ENCODE results near the gene PRDM4.

Gene PRDM4

DNA sequence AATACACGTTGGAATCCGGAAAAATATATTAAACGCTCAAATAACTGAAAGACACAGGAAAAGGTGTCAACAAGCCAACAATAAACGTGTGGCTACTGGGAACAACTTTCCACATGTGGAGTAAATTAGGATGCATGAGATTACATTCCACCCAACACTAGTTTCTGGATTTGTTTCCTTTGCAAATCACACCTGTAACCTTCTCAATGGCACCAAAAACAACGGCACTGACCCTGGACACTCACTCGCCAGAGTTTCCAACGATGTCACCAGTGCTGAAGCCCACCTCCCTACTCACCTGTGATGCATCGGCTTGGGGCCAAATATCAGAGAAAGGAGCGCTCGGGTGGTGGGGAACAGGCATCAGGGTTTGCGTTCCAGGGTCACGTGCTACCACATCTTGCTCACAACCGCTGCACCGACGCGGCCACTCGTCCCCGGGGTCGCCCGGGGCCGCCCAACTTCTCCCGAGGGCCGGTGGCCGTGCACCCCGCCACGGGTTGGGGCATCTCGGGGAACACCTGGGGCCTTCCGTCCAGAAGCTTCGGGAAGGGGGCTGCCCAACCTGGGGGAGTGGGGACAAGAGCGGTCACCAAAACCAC, 629 bp downstream of the PRDM4 start (continued):
- TF ChIP-seq, protein P1, sequence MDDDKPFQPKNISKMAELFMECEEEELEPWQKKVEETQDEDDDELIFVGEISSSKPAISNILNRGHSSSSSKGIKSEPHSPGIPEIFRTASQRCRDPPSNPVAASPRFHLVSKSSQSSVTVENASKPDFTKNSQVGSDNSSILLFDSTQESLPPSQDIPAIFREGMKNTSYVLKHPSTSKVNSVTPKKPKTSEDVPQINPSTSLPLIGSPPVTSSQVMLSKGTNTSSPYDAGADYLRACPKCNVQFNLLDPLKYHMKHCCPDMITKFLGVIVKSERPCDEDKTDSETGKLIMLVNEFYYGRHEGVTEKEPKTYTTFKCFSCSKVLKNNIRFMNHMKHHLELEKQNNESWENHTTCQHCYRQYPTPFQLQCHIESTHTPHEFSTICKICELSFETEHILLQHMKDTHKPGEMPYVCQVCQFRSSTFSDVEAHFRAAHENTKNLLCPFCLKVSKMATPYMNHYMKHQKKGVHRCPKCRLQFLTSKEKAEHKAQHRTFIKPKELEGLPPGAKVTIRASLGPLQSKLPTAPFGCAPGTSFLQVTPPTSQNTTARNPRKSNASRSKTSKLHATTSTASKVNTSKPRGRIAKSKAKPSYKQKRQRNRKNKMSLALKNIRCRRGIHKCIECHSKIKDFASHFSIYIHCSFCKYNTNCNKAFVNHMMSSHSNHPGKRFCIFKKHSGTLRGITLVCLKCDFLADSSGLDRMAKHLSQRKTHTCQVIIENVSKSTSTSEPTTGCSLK (tag by site-specific recombination; IDR thresholded peaks at IDR 0.05): no peak
- no peak for TF ChIP-seq ZNF510 (tag by site-specific recombination; IDR thresholded peaks at IDR 0.05; ENCODE audit: insufficient replicate concordance)
- TF ChIP-seq SCRT1 (tag by site-specific recombination; IDR thresholded peaks at IDR 0.05; ENCODE audit: borderline replicate concordance): peak; percentile 75
- peak; percentile 31; the same call in 1 of the 2 replicates for TF ChIP-seq ZNF501 (tag by site-specific recombination; IDR thresholded peaks at IDR 0.05)
- TF ChIP-seq ZNF184 (tag by site-specific recombination; IDR thresholded peaks at IDR 0.05): no peak
- no peak for TF ChIP-seq ZNF214 (tag by site-specific recombination; IDR thresholded peaks at IDR 0.05; ENCODE audit: borderline replicate concordance)
- TF ChIP-seq, protein P2, sequence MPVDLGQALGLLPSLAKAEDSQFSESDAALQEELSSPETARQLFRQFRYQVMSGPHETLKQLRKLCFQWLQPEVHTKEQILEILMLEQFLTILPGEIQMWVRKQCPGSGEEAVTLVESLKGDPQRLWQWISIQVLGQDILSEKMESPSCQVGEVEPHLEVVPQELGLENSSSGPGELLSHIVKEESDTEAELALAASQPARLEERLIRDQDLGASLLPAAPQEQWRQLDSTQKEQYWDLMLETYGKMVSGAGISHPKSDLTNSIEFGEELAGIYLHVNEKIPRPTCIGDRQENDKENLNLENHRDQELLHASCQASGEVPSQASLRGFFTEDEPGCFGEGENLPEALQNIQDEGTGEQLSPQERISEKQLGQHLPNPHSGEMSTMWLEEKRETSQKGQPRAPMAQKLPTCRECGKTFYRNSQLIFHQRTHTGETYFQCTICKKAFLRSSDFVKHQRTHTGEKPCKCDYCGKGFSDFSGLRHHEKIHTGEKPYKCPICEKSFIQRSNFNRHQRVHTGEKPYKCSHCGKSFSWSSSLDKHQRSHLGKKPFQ (tag by site-specific recombination; IDR thresholded peaks at IDR 0.05): no peak
- TF ChIP-seq SCRT2 (tag by site-specific recombination; IDR thresholded peaks at IDR 0.05): peak; percentile 85
- no peak for TF ChIP-seq ZNF354C (tag by site-specific recombination; IDR thresholded peaks at IDR 0.05; ENCODE audit: borderline replicate concordance, low read depth)
- peak; percentile 31 for TF ChIP-seq ZNF335 (tag by site-specific recombination; conservative IDR thresholded peaks at IDR 0.05)
- TF ChIP-seq, protein P3, sequence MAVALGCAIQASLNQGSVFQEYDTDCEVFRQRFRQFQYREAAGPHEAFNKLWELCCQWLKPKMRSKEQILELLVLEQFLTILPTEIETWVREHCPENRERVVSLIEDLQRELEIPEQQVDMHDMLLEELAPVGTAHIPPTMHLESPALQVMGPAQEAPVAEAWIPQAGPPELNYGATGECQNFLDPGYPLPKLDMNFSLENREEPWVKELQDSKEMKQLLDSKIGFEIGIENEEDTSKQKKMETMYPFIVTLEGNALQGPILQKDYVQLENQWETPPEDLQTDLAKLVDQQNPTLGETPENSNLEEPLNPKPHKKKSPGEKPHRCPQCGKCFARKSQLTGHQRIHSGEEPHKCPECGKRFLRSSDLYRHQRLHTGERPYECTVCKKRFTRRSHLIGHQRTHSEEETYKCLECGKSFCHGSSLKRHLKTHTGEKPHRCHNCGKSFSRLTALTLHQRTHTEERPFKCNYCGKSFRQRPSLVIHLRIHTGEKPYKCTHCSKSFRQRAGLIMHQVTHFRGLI (tag by site-specific recombination; IDR thresholded peaks at IDR 0.05): 0 out of 2 replicates have a peak, but pooled peaks have one; percentile 9
- TF ChIP-seq, protein P4, sequence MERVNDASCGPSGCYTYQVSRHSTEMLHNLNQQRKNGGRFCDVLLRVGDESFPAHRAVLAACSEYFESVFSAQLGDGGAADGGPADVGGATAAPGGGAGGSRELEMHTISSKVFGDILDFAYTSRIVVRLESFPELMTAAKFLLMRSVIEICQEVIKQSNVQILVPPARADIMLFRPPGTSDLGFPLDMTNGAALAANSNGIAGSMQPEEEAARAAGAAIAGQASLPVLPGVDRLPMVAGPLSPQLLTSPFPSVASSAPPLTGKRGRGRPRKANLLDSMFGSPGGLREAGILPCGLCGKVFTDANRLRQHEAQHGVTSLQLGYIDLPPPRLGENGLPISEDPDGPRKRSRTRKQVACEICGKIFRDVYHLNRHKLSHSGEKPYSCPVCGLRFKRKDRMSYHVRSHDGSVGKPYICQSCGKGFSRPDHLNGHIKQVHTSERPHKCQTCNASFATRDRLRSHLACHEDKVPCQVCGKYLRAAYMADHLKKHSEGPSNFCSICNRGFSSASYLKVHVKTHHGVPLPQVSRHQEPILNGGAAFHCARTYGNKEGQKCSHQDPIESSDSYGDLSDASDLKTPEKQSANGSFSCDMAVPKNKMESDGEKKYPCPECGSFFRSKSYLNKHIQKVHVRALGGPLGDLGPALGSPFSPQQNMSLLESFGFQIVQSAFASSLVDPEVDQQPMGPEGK (tag by site-specific recombination; IDR thresholded peaks at IDR 0.05): peak; percentile 74; the same call in 1 of the 2 replicates
- TF ChIP-seq, protein P5, sequence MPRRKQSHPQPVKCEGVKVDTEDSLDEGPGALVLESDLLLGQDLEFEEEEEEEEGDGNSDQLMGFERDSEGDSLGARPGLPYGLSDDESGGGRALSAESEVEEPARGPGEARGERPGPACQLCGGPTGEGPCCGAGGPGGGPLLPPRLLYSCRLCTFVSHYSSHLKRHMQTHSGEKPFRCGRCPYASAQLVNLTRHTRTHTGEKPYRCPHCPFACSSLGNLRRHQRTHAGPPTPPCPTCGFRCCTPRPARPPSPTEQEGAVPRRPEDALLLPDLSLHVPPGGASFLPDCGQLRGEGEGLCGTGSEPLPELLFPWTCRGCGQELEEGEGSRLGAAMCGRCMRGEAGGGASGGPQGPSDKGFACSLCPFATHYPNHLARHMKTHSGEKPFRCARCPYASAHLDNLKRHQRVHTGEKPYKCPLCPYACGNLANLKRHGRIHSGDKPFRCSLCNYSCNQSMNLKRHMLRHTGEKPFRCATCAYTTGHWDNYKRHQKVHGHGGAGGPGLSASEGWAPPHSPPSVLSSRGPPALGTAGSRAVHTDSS (tag by site-specific recombination; IDR thresholded peaks at IDR 0.05): no peak
- TF ChIP-seq OVOL3 (tag by site-specific recombination; IDR thresholded peaks at IDR 0.05): no peak
- TF ChIP-seq ZNF324 (tag by site-specific recombination; IDR thresholded peaks at IDR 0.05): no peak
- TF ChIP-seq SP7 (tag by site-specific recombination; IDR thresholded peaks at IDR 0.05): 0 out of 2 replicates have a peak, but pooled peaks have one; percentile 10
- TF ChIP-seq KLF8 (tag by site-specific recombination; IDR thresholded peaks at IDR 0.05): 0 out of 2 replicates have a peak, but pooled peaks have one; percentile 16
- TF ChIP-seq SP2 (tag by site-specific recombination; IDR thresholded peaks at IDR 0.05): no peak
- TF ChIP-seq, protein P6, sequence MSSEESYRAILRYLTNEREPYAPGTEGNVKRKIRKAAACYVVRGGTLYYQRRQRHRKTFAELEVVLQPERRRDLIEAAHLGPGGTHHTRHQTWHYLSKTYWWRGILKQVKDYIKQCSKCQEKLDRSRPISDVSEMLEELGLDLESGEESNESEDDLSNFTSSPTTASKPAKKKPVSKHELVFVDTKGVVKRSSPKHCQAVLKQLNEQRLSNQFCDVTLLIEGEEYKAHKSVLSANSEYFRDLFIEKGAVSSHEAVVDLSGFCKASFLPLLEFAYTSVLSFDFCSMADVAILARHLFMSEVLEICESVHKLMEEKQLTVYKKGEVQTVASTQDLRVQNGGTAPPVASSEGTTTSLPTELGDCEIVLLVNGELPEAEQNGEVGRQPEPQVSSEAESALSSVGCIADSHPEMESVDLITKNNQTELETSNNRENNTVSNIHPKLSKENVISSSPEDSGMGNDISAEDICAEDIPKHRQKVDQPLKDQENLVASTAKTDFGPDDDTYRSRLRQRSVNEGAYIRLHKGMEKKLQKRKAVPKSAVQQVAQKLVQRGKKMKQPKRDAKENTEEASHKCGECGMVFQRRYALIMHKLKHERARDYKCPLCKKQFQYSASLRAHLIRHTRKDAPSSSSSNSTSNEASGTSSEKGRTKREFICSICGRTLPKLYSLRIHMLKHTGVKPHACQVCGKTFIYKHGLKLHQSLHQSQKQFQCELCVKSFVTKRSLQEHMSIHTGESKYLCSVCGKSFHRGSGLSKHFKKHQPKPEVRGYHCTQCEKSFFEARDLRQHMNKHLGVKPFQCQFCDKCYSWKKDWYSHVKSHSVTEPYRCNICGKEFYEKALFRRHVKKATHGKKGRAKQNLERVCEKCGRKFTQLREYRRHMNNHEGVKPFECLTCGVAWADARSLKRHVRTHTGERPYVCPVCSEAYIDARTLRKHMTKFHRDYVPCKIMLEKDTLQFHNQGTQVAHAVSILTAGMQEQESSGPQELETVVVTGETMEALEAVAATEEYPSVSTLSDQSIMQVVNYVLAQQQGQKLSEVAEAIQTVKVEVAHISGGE (tag by site-specific recombination; conservative IDR thresholded peaks at IDR 0.05; ENCODE audit: low read depth): no peak
- TF ChIP-seq ZNF394 (tag by site-specific recombination; IDR thresholded peaks at IDR 0.05; ENCODE audit: borderline replicate concordance): no peak
- TF ChIP-seq ZBTB17 (tag by site-specific recombination; IDR thresholded peaks at IDR 0.05): no peak
- TF ChIP-seq GLI2 (tag by site-specific recombination; IDR thresholded peaks at IDR 0.05; ENCODE audit: borderline replicate concordance, low read depth): no peak
- TF ChIP-seq, protein P7, sequence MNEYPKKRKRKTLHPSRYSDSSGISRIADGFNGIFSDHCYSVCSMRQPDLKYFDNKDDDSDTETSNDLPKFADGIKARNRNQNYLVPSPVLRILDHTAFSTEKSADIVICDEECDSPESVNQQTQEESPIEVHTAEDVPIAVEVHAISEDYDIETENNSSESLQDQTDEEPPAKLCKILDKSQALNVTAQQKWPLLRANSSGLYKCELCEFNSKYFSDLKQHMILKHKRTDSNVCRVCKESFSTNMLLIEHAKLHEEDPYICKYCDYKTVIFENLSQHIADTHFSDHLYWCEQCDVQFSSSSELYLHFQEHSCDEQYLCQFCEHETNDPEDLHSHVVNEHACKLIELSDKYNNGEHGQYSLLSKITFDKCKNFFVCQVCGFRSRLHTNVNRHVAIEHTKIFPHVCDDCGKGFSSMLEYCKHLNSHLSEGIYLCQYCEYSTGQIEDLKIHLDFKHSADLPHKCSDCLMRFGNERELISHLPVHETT (tag by site-specific recombination; IDR thresholded peaks at IDR 0.05): no peak
- TF ChIP-seq ZNF76 (tag by site-specific recombination; IDR thresholded peaks at IDR 0.05; ENCODE audit: borderline replicate concordance, low read depth): peak; percentile 47; the same call in 1 of the 2 replicates

Measured in HEK293 (cell line).